GM19240 (cell line): ENCODE data around the gene MED12L.
"Not testable (repeated sequence)": the region's sequence is repeated elsewhere in the genome, so short reads cannot be mapped to it uniquely, and the experiment has no call there.

Experiments used
- DNase-seq: peaks from one replicate; pipeline ENCODE4 v3.0.0; 2011; ENCODE audit warnings: low spot score; ENCODE audit not compliant: insufficient read length

Gene MED12L

DNA sequence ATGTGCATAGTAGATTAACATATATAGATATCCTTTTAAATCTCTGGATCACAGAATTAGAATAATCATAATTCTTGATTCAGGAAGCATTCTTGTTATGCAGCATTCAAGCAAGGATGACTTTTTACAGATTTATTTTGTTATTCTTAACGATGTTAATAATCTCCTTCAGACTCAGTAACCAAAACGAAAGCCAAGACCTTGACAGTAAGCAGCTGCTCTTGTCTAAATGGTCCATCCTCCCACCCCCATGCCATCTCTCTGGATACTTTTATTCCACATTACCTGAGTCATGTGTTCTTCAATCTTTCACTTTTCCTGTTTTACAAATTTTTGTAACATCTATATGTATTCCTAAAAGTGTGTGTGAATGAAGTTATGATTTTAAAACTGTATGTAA is 150.9 kb downstream of the MED12L start:
- DNase-seq, result no peak

DNA sequence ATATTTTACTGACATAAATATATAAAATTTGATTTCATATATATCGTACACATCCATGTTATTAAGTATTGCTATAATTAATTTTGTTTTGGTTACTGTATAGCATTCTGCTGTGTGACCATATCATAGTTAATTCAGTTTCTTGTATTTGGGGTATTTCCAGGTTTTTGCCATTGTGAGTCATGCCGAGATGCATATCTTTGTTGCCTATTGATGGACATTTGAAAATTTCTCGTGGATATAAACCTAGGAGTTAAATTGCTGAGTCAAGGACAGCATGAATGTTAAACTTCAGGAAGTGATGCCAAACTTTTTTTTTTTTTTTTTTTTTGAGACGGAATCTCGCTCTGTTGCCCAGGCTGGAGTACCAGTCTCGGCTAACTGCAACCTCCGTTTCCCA is 151.3 kb downstream of the MED12L start:
- no peak for DNase-seq

DNA sequence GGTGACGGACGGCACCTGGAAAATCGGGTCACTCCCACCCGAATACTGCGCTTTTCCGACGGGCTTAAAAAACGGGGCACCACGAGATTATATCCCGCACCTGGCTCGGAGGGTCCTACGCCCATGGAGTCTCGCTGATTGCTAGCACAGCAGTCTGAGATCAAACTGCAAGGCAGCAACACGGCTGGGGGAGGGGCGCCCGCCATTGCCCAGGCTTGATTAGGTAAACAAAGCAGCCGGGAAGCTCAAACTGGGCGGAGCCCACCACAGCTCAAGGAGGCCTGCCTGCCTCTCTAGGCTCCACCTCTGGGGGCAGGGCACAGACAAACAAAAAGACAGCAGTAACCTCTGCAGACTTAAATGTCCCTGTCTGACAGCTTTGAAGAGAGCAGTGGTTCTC is 156.5 kb downstream of the MED12L start:
- not testable (repeated sequence) for DNase-seq

DNA sequence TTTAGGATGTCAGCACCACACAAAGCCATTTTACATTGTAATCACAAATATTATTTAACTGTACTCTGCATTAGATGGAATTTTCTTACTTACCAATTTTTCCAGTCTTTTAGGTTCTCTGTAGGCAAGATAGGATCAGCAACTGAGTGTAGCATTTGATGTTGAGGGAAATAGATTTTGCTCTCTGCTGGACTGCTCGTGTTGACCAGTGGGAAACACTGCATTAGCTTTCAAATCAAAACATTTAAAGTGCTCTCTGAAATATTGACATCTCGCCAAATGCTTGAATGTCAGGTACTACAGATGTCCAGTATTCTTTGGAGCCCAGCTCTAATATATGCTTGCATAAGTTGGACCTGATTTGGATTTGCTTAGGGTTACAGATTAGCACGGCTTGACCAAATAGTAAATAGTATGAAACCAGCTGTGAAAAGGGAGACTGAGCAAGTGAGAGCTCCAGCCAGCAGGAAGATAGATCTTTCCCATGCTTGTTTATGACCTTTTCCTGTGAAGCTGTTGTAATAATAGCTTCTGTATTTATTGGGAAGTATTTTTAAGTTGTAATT is 163.4 kb downstream of the MED12L start:
- DNase-seq, result no peak

DNA sequence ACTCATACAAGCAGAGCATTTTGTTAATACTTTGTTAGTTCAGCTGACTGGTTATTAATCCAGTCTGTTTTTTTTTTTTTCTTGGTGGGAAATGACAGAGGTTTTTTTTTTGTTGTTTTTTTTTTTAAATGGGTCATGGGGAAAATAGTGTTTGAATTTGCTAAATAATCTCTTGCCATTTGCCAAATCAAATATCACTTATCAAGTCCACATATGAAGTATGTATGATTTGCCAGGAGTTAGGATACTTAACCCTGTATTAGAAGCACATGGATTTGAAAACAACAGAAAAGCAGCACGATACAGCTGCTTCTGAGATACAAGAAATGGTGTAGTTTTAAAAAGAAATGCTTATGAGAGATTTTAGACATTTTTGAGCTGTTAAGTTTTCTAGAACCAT is 171.3 kb downstream of the MED12L start:
- DNase-seq, result no peak

DNA sequence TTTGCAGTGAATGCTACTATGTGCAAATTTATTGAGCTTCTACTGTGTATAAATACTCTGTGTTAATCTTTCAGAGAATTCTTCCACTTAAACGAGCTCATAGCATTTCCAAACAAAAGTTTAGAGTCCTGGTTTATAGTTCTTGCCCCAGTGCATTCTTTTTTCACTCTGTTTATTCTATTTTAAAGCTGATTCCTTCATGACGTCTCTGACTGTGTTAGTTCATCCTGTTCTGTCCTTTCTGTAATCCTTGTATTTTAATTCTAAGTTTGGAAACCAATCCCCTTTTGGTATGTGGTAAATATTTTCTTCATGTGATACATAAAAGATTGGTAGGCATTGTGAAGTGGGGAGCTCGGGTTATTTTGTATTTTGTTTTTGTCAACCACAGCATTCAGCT is 174.2 kb downstream of the MED12L start:
- no peak for DNase-seq

DNA sequence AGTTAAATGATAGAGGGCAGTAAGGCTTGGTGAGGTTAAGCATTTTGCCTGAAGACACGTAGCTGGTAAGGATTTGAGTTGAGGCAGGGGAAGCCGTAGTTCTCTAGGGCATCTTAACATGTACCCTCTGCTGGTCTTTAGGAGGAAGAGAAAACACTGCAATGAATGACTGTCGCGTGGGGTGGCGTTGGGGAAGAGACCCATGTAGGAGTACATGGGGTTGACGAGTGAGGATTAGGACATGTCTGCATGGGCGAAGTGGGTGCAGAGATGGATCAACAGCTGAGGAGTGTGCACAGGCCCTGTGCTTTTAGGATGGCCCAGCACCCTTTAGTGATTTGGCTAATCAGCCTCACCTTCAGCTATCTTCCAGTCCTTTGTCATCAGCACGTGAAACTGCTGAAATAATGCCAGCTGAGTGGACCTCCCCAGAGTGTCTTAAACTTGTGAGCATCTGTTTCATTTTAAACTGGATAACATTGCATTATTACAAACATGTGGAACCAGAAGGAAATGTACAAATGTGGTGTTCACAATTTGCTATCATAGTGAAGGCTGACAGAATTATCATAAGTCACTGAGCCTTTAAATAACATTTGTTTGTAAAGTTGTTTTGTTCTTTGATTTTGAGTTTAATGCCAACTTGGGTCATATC is 177.5 kb downstream of the MED12L start:
- no peak for DNase-seq

DNA sequence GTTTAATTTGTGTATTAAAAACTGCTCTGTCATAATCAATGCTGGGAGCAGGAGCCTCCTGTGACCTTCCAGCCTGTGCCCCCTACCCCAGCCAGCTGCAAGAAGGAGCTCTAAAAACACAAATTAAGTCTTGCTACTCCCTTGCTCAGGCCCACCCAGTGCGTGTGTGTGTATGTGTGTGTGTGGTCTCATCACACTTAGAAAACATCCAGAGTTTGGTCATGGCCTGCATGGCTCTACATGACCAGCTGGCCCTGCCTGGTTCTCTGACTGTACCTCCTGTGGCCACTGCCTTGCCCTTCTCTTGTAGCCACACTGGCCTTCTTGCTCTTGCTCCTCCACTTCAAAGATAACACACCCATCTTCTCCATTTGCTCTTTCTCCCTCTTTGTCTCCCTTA is 179.1 kb downstream of the MED12L start:
- DNase-seq, result no peak

DNA sequence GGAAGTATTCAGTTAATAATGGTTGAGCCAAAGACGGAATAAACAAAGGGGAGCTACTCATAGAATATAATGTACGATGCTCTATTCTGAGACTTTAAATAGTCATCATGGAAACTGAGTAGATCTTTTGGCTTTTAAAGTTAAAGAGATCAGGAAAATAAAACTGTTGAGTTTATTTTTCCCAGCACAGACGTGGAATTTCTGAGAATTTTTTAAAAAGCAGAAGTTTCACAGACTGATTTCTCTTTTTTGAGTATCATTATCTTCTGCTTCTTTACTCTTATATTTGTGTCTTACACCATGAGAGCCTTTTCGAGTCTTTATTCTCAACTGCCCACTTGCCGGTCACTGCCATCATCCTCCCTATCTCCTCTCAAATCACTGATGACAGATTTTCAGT is 179.7 kb downstream of the MED12L start:
- no peak for DNase-seq

DNA sequence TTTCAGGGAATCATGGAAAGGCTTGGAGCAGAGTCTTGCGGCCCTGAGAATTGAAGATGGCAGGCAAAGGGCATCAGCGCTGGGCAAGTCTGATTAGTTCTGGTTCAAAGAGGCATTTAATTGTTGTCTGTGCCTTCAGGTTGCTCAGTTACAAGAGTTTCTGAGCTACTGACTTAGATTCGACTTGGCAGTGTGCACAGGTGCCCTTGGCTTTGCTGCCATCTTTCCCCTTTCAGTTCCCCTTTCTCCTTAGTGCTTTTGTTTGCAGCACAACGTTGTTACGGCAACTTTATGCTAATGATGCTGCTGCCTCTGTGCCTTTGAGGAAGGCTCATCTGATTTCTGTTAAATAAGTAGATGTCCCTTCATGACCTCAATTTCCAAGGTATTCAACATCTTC is 180.4 kb downstream of the MED12L start:
- DNase-seq, result no peak

DNA sequence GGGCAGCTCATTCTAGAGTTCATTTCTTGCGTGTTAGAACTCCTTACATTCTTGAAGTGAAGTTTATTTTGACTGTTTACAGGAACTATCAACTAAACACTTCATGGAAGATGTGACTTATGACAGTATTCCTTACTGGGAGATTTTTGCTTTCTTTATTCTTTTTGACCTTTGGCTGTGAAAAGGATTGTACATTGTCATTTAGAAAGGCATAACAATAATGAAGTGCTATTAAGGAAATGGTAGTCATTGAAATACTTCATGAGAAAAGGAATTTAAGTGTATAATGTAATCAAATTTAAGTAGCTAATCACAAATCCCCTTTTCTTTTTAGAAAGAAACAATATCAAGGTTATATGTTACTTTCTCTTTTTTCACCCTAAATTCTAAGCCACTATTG is 181.6 kb downstream of the MED12L start:
- no peak for DNase-seq

DNA sequence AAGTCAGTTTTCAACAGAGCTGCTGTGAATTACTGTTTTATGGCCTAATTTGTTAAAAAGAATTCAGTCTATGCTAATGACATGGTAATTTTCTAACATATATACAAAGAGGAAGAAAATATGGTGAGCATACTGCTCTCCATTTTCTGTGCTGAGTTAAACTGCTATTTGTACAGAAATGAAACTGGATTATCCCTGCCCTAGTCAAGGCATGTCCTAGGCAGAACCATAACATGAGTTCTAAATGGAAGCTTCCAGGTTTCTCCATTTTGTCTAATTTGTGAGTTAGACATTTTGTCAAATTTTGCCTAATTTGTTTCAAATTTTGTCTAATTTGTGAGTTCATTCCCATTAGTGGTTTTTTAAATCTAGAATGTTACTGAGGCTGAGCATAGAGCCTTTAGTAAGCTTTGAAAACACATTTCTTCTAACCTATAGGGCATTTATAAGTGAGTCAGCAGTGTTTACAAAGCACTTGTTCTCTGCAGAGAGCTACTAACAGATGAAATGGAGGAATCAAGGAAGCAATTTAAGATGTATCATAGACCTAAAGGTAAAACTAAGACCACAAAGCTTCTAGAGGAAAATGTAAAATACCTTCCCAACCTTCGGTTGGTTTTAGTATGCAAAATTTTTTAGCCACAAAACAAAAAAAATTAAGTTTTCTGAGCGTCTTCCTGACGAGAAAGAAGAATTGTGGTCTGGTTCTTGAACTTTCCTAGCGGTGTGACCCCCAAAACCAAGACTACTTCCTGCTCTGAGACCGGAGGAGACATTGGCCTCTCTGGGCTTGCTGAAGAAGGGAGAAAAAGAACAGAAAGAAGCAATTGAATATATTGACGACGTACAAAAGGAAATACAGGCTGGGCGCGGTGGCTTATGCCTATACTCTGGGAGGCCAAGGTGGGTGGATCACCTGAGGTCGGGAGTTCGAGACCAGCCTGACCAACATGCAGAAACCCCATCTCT is 183.1 kb downstream of the MED12L start:
- no peak for DNase-seq

DNA sequence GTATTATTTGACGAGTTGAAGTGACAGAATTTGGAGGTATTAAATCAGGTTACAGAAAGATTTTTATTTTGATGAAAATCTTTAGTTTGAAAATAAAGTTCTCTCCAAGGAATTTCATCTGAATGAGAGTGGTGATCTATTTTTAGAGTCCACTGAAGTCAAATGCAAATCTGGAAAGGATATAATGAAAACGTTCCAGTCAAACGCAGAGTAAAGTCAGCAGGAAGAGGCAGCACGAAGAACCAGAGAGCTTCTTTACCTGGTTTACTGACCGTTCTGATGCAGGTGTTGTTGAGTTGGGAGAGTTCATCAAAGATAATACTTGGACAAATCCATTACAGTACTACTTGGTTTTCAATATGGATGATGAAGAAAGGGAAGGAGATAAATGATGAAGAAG is 184.2 kb downstream of the MED12L start:
- no peak for DNase-seq

DNA sequence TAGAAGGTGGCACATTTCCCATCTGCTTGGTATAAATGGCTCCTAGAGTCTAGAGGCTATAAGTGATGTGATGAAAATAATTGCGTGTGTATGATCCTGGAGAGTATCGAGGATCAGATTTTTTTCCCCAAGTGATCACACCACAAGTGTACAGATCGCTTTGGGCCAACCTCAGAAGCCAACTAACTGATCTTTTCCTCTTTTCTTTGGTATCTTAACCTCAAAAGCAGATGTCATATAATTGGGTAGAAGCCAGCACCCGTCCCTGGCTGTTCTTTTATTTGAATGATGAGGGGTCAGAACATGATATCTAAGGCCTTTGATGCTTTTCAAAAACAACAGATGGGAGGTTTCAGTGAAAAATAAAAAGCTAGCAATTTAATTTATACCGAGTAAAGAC is 189.6 kb downstream of the MED12L start:
- DNase-seq, result no peak

DNA sequence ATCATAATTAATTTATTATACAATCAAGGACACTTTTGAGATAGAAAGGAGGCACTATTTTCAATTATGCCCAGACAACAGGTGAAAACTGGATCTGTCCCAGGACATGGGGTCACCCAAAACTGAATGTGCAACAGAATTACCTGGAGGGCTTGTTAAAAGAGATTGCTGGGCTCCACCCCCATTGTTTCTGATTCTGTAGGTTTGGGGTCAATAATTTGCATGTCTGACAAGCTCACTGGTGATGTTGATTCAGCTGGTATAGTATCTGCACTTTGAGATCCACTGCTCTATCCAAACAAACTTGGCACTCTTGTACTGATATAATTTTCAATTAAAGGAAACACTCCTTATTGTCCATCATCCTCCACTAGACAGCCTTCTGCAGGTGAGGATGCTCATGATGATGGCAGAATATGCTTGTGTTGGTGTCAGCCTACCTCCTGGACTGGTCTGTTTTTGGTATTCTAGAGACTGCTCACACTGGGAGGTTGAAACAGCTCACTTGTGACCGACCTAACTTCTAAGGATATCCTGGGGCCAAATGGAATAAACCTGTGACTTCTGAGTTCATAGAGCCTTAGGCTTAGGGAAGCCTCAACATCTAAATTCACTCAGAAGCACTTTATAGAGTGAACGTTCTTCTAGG is 190.7 kb downstream of the MED12L start:
- no peak for DNase-seq

DNA sequence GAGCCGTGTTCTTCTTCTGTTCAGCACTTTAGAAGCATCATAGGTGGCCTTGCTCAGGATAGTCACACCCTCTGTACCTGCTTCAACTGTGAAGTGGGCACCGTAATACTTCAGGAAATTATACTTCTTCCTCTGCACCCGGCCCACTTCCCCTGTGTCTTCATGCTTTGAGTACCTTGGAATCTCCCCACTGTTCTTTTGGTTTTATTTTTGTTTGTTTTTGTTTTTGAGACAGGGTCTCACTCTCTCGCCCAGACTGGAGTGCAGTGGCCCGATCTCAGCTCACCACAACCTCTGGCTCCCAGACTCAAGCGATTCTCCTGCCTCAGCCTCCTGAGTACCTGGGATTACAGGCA is 191.2 kb downstream of the MED12L start:
- no peak for DNase-seq

DNA sequence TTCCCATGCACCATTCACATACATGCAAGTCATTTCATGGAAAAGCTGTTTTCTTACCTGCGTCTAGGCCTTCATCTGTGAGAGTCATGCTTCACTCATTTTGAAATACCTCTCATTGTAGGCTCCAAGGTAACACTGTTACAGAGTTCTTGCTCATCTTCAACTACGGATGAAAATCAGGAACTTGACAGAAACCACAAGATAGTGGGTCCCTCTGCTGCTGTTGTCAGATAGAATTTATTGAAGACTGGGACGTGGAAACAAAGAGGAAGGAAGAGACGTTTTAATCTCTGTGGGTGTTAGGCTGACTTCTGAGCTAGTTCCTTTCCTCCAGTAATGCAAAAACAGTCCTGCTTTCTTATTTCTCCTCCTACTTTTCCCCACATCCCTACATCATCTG is 192.8 kb downstream of the MED12L start, which contains the start of gene P2RY14:
P2RY14 (minus strand) TSS at position 313 of the 400 bp plus-strand sequence. CDS start 64,226 bp downstream, outside the sequence.
- DNase-seq, result no peak

DNA sequence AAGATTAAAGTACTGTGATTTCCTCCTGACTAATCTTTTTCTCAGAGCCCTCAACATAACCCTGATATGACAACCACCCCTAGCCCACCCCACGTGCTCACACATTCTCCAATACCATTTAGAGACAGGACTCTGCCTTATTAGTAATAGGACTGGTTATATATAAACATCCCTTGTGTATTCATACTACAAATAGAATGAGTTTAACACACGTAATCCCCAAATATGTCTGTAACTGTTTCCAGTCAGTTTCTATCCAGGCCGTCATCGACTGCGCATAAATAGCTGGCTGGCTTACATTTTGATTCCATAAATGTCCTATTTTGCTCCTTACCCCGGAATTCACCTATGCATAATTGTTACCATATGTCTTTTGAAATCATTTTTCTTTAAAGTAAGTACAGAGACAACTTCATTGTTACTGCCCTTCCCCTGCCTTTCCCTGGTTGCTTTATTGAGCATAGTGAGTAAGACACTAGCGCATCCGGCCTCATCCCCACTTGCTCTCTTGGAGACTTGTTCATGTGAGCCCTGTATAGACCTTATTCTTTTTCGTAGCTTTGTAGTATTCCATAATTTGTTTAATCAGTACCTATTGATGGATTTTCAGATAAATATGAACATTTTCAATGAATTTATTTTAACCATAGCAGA is 196.3 kb downstream of the MED12L start:
- DNase-seq, result no peak

DNA sequence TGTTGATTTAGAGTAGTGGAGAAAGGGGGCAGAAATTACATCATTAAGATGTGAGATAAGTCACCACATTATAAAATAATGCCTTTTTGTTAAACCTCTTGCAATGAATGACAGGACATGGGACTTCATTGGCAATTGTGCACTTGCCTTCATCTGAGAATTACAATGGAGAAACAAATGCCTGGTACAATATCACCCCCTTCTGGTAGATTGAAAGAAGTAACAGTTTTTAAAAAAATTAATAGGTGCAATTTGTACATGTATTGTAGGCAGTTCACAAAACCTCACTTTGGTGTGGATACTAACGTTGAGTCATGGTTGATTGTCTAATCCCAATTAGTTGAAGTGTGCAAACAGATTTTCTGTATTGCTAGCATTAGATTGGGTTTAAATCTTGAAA is 197.5 kb downstream of the MED12L start:
- DNase-seq, result no peak

DNA sequence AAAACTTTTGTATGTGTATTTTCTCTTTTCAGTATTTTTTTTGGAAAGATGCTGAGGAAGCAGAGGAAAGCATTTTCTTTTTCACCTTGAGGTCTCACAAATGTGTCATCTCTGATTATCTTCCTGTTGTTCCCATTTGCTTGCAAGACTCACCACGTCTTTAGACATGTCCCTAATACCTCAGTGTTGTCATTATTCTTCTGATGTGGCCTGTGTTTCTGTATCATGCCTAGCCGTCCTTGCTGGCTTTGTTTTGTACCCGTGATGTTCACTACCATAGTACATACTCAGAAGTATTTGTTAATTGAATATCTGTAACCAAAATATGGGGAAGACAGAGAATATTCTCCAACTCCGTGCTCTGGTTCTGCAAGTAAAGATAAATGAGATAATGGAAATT is 197.9 kb downstream of the MED12L start:
- DNase-seq, result no peak

DNA sequence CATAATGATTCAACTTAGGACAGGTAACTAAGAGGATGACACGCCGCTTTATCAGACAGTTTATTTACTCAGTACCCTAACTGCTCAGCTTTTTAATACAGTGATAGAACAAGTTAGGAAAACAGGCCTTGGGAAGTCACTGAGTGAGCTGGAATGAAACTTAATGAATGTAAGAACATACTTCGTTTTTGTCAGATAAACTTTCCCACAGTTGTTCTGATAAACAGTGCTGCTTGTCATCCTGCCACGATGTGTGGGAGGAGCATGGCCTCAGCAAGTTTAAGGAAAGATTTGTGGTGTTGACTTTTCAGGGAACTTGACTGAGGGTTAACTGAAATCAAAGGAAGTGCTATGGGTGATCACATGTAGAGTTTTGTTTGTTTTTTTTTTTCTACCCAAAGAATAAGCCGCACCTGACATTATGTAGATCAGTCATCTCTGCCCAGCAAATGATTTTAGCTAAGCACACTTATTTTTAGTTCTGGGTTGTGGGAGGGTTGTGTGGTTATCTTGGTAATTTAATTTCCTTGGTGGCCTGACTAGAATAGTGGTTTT is 198.5 kb downstream of the MED12L start:
- DNase-seq, result no peak
